ENCODE measurements around the gene IQCM.

DNA sequence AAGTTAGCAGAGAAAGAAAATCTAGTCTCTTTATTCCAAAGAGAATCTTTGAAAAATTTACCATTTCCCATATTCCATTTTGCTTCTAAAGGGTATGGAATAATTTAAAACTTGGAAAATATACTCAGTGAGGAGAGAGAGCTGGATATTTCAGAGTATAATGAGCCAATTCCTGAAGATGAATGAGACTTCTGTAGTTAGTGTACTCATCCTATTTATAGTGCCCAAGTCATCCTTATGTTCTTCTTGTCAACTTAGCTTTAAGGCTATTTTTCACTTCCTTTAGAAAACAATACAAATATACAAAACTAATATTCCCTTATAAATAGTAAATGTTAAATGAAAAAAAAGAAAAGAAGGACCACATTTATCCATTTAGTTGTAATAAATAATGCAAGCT, 302.6 kb downstream of the IQCM start:
- TF ChIP-seq, protein P1, sequence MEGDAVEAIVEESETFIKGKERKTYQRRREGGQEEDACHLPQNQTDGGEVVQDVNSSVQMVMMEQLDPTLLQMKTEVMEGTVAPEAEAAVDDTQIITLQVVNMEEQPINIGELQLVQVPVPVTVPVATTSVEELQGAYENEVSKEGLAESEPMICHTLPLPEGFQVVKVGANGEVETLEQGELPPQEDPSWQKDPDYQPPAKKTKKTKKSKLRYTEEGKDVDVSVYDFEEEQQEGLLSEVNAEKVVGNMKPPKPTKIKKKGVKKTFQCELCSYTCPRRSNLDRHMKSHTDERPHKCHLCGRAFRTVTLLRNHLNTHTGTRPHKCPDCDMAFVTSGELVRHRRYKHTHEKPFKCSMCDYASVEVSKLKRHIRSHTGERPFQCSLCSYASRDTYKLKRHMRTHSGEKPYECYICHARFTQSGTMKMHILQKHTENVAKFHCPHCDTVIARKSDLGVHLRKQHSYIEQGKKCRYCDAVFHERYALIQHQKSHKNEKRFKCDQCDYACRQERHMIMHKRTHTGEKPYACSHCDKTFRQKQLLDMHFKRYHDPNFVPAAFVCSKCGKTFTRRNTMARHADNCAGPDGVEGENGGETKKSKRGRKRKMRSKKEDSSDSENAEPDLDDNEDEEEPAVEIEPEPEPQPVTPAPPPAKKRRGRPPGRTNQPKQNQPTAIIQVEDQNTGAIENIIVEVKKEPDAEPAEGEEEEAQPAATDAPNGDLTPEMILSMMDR (IDR thresholded peaks at IDR 0.05) = no peak
- no peak for TF ChIP-seq TCF7L2 (IDR thresholded peaks at IDR 0.05; ENCODE audit: low read depth, low read length)
